ENCODE measurements around the gene CFAP92.

DNA sequence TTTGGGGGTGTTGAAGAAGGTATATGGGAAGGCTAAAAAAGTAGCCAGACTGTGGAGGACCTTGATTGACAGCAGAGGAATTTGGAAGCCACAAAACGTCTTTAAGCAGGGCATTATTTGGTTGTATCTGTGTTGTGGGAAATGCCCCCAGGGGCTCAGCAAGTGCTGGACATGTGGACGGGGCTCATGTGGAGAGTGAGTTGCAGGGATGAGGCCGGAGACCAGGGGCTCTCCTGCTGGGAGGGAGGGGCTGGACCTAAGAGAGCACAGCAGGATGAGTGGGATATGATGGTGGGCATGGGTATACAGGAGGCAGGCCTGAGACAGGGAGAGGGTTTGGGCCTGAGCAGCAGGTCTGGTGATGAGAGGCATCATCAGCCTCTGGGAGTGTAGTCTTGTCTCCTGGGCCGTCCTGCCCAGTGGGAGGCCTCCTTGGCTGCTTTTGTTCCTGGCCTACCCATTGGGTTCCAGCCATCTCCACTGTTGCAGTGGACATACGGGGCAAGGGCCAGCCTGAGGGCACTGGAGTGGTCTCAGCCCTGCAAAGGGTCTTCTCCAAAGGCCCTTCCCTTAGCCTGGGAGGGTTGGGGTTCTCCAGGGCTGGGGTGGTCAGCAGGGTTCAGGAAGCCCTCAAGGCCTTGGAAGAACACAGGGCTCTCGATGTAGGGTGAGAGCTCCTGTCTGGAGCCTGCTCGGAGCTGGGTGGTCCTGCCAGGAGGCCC lies 86.9 kb downstream of the CFAP92 start:
- no peak for TF ChIP-seq POLR2A (IDR thresholded peaks at IDR 0.05)
- TF ChIP-seq, protein P1, sequence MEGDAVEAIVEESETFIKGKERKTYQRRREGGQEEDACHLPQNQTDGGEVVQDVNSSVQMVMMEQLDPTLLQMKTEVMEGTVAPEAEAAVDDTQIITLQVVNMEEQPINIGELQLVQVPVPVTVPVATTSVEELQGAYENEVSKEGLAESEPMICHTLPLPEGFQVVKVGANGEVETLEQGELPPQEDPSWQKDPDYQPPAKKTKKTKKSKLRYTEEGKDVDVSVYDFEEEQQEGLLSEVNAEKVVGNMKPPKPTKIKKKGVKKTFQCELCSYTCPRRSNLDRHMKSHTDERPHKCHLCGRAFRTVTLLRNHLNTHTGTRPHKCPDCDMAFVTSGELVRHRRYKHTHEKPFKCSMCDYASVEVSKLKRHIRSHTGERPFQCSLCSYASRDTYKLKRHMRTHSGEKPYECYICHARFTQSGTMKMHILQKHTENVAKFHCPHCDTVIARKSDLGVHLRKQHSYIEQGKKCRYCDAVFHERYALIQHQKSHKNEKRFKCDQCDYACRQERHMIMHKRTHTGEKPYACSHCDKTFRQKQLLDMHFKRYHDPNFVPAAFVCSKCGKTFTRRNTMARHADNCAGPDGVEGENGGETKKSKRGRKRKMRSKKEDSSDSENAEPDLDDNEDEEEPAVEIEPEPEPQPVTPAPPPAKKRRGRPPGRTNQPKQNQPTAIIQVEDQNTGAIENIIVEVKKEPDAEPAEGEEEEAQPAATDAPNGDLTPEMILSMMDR (IDR thresholded peaks at IDR 0.05), result no peak

Measured in thyroid gland (tissue), 4 donors.